HG02970 (cell line): ENCODE results near the gene COL8A1.
A peak's percentile ranks its signal among the peaks of the same experiment; 100 is the strongest.

Experiments used
- ATAC-seq: cut with Tn5 transposase; IDR thresholded peaks from one replicate; pipeline ENCODE4 v1.9.1; 2021; ENCODE audit warnings: mild to moderate bottlenecking, moderate library complexity, moderate number of reproducible peaks; ENCODE audit not compliant: unreplicated experiment, low FRiP score

Gene COL8A1

DNA sequence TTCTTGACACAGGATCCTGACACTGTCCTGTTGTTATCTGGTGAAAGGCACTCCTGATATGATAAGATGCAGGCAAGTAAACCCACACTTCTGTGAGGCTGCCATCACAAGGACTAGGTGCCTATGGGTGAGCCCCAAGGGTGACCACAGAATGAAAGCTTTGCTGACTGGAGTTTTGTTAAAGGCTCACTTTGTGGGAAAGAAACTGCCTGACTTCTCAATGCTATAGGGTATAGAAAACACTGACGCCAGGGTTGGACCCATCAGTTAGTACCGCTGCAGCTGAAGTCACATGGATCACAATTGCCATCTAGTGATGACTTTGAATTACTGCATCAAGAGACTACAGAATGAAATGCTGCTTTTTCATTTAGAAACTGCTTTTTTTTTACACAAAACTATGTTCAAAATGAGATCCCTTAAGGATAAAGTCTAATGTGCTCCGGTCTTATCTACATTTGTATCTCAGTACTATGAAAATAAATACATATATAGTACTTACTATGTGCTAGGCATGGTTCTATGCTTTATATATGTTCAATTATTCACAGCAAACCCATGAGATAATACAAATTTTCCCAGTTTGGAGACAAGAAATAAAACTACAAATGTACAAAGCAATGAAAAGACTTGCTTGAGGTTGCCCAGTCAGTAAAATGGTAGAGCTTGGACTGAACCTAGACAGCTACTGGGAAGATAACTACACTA, 115.0 kb downstream of the COL8A1 start:
- ATAC-seq, result peak; percentile 68

DNA sequence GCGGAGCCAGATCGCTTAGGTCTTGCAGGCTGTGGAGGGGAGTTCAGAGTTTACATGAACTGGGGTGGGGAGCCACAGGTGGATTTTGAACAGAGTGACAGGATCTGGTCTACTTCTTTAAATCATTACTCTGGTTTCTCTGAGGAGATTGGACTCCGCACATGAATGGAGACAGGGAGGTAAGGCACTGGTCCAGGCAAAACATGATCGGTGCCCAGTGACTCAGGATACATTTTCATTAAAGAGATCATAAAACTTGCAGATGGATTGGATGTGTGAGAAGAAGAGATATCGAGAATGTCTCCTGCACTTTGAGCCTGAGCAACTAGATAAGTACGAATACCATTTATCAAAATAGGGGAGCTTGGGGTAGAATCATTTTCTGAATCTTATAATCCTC, 117.4 kb downstream of the COL8A1 start:
- ATAC-seq, result no peak

DNA sequence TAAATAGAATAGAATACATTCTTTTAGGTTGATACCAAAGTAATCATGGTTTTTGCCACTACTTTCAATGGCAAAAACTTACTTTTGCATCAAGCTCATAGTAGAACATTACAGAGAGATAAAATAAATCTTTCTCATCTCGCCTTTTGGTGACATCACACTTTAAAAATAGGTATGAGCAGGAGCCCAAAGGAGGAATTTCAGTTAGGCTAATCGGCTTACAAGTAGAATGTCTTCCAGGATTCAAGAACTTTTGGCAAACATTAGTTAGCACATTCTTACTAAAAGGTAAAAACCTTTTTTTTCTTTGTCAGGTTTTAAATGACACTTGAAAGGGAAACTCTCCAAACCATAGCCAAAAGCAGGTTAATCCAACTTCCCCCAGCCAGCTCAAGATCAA, 119.6 kb downstream of the COL8A1 start:
- no peak for ATAC-seq

DNA sequence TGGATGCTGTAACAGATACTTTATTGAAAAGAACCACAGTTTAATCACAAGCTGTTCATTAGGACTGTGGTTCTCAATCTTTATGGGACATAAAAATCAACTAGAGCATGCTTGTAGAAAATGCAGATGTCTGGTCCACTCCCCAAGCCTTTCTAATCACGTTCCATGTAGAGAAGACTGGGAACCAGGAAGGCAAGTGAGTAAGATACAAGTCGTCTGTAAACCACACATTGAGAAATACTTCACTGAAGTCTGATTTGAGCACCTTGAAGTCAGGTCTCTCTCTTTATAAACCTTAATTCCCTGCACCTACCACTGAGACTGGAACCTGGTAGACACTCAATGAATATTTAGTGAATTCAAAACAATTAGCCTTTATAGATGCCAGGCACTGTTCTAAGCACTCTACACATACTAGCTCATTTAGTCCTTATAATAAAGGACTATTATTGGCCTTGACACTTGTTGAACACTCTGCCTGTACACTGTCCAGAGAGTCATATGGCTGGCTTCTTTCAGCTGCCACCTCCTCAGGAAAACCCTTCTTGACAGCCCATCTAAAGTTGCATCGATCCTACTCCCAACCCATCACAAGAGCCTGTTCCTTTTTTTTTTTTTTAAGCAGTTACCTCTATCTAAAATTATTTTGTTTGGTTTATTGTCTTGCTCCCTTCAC, 120.2 kb downstream of the COL8A1 start:
- ATAC-seq, result no peak

DNA sequence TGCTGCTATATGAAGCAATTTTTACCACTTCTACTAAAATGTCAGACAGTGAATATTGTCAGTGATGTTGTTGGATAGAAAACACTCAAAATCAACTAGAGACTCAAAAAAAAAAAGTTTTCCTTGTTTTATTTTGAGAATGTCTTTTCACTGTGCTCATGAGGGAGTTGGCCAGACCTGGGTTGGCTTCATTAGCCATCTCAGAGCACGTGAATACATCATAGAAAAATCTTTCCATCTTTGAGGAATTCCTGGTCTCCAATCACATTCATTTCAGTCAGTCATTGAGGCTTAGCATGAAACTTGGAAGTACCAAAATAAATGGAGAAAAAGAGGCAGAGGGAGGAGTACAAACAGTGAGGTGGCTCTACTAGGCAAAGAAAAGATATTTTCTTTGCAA, 121.6 kb downstream of the COL8A1 start:
- no peak for ATAC-seq

DNA sequence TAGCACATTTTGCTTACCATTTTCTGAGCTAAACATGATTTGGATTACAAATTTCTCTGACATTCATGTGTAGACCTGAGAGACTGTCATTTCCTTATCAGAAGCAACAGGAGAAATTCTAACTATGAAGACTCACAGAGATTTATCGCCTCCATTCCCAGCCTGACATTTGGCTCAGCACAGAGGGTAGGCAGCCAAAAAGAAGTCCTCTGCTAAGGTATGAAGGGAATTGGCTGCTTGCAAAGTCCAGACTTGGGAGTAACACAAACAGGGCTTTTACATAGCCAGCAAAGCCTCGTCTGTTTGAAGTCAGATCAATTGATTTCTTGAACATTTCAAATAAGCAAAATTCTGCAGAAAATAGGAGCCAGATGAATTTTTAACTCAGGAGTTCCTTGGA, 122.2 kb downstream of the COL8A1 start:
- no peak for ATAC-seq

DNA sequence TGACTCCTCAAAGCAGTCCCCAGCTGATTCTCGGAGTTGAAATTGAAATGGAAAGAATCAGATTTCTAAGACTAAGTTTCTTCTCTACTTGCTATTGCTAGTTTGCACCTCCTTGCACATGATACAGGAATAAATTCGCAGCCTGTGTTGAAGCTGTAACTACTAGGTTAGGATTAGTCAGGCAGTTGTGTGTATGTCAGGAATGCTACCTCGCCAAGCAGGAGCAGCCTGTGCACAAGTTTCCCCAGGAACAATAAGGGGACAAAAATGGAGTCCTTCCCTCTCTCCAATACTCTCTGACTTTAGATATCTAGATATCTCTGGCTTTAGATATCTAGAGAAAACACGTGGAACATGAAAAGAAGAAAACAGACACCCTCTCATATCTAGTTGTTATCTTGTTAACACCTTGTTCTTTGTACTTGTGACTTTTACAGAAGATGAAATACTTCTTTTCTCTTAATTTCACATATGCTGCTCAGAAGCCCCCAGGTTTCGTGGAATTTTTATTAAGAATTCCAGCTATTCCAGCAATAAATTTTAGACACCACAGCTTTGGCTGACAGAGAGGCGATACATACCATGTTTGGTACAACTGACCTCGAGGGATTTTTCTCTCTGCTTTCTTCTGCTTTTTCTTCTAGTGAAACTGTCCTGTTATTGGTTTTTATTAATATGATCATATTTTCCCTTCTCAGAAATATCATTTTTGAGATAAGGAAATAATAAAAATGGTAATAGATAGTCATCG, 123.2 kb downstream of the COL8A1 start:
- ATAC-seq, result no peak

DNA sequence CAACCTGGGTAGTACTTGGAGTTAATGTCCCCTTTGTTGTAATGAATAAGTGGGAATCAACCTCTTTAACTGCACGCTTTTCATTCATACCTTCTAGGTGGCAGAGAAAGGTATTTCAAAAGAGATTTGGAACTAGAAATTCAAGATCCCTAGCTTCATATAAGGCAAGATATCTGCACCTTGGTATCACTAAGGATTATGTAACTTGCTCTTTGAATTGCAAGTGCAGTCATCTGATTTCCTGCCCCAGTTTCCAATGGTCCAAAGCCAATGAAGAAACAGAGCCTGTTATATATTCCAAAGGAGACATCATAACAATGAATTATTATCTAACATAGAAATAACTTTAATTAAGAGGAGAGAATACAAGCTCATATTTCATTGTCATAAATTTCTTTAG, 124.5 kb downstream of the COL8A1 start:
- ATAC-seq, result no peak

DNA sequence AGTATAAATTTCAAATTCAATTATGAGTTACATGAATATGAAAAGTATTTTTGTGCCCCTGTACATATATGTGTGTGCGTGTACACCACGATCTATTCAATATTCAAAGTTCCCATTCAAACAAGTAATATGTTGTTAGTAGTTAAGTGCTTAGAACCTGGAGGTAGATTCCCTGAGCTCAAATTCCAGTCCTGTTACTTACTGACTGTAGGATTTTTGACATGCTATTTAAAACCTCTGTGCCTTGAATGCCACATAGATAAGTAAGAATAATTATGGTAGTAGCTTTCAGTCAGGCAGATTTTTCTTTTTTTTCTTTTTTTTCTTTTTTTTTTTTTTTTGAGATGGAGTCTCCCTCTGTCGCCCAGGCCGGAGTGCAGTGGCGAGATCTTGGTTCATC, 126.0 kb downstream of the COL8A1 start:
- no peak for ATAC-seq

DNA sequence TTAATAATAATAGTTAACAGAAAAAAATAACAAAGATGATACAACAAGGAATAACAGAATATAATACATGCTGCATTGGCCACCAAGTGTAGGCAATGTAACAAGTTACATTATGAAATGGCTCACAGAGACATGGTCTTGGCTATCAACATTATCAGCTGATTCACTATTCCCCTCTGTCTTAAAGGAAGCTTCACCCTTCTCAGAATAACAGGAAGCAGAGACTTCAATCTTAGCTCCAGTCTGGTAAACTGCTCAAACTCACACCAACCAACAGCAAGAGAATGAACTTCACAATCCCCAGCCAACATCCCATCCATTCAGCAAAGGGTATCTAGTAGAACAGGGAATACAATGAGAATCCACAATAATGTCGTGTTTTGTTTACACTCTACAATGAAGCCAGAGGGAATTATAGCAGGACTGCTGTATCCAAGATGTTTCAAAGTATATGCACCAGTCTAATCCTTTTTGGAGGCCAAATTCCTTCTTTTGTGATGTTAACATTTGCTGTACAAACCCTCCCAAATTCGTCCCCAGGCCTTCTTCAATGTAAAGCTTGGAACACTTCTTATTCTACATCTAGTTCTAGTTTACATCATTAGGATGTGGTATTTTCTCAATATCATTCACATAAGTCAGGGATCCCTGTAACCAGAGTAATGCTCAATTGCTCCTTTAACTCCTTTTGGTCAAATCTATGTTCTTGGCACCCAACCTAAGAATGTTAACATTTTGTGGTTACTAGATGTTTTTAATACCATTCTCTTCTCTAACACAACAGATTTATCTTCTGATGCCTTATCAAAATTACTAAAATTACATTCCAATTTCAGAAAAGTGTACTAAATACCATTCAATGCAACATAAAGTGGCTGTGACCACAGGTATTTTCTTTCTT, 126.9 kb downstream of the COL8A1 start:
- ATAC-seq, result no peak

DNA sequence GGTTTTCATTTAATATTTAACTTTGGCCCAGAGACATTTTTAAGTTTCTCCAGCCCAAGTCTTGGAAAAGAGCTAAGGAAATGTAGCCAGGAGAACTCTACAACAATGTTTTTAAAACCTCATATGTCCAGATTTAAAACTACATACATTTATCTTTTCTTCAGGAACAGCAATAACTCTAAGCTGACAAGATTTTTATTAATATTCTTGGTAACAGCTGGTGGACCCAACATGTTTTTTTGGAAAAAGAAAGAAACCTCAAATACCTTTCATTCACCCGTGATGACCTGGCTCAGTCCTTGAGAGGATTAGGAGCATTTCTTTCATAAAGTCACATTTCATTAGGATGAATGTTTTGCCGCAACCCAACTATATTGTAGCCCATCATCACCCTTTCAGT, 128.9 kb downstream of the COL8A1 start:
- no peak for ATAC-seq

DNA sequence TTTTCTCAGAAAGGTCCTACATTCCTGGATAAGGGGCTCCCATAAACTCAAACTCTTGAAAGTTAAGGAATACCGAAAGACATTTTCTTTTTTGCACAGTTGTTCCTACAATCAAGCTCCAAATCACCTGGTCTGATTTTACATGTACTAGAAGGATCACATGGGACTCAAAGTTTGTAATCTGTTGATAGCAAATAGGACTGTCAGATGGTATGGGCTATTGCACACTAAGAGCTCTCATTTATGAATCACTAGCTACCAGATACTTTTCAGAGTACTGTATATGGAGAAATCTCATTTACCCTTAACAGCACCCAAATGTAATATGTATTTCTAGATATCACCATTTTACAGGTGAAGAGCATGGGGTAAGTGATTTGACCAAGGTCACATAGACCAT, 129.7 kb downstream of the COL8A1 start:
- ATAC-seq, result no peak

DNA sequence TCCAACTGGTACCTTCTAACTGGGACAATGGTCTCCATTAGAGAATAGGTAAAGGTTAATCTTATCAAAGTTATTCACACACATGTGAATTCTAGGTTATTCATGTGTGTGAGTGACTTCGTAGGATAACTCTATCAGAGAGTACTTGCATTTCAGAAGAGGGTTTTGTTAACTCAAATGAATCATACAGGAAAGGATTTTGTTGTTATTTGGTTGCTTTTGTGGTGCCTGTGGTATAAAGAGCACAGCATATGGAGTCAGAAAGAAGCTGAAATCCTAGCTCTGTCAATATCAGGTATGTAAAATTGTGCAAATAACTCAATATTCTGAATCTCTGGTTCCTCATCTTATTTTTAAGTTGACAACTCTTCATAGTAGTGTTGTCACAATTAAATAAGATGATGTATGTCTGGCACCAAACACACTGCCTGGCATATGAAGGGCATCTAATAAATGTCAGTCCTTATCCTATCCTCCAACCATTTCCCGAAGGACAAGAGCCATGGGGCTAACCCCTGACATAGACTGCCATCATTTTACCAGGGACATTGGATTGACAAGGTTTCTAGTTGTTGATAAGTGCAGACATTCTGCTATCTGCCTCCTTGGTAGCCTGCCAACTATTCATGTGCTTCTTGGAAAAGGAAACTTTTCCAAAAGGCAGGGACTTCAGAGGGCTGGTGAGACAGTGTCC, 130.6 kb downstream of the COL8A1 start:
- no peak for ATAC-seq

DNA sequence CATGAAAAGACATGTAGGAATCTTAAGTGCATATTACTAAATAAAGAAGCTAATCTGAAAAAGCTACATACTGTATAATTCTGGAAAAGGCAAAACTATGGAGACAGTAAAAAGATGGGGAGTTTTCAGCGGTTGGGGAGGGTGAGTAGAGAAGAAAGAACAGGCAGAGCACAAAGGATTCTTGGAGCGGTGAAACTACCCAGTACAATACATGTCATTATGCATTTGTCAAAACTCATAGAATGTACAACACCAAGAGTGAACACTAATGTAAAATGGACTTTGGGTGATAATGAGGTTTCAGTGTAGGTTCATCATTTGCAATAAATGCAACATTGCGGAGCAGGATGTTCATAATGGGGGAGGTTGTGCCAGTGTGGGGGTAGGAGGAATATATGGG, 133.8 kb downstream of the COL8A1 start:
- no peak for ATAC-seq

DNA sequence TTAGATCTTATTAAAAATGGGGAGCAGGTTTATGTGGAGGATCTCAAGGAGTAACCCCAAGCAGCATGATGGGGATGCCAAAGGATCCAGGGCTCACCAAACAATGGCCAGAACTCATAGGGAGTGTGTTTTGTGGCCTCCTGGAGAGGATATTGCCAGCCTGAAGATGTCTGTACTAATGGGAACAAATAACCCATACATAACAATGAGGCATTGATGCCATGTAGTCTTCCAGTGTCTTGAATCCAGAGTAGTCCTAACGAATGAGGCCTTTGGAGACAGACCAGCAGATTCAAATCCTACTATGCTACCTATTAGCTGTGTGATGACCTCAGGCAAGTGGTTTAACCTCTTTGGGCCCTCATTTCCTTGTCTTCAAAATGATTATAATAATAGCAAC, 134.3 kb downstream of the COL8A1 start:
- ATAC-seq, result no peak

DNA sequence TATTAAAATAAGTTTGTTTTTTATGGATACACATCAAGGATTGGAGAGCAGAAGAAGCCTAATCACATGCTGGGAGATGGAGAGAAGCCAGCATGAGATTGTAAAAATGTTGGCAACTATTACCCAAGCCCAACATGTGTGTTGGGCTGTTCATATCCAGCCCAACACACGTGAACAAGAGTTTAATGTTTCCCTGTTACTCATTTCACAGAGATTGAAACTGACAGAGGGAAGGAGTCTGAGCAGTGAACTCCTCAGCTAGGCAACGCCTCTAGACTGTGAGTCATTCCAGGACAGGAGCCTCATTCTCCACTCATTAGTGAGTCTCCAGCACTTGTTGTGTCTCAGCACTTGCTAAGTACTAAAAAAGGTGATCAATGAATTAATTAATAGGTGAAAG, 136.1 kb downstream of the COL8A1 start:
- ATAC-seq, result peak; percentile 77

DNA sequence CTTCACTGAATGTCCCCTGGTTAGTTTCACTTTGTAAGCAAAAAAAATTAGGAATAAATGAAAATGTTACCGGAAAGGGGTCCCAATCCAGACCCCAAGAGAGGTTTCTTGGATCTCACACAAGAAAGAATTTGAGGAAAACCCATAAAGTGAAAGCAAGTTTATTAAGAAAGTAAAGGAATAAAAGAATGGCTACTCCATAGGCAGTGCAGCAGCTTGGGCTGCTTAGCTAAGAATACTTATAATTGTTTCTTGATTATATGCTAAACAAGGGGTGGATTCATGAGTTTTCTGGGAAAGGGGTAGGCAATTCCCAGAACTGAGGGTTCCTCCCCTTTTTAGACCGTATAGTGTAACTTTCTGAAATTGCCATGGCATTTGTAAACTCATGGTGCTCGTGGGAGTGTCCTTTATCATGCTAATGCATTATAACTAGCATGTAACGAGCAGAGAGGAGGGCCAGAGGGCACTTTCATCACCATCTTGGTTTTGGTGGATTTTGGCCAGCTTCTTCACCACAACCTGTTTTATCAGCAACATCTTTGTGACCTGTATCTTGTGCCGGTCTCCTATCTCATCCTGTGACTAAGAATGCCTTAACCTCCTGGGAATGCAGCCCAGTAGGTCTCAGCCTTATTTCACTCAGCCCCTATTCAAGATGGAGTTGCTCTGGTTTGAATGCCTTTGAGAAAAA, 138.3 kb downstream of the COL8A1 start:
- ATAC-seq, result no peak

DNA sequence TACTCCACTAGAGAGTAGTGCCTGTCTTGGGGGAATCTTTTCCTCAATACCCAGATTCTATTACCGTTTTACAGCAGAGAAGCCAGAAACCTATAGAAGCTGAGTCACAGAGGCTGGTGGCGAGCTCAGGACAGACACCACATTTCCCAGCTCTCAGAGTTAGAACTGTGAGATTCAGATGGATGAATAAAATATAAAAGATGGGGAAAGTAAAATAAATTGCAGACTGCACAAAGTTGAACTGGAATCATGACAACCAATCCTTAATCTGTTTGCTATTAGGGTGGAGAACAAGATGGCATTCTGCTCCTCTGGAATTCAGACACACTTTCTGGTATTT, 138.8 kb downstream of the COL8A1 start:
- ATAC-seq, result no peak

DNA sequence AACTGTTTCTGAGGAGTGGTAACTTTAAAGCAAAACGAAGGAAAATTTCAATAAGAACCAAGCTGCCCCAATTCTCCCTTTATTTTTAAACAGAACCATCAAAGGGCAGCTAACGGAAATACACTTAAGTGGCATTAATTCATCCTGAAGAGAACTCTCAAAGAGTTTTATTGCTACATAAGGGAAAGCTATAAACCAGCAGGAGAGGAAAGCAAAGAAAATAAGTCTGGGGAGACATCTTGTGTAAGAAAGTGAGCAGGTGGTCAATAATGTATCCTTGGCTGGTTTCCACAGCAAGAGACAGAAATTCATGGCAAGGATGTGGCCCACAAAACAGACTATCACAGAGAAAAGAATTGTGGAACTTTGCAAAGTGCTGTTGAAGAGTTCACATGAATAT, 139.3 kb downstream of the COL8A1 start:
- no peak for ATAC-seq

DNA sequence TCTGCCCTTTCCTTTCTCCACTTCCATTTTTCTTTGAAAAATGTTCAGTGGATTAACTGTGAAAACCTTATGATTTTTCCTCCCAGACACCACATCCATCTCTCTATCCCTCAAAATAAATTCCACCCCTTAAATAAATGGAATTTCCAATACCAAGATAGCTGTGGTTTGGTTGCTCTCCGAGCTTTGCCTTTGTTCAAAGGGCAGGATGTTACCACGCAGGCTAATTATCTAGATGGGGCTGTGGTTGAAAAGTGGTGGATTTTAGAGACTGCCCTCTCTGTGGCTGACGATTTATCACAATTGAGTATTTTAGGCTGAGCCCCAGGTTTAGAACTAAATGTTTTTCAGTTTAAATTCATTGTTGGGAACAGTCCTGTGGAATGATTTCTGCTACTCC, 142.4 kb downstream of the COL8A1 start:
- ATAC-seq, result no peak
